ENCODE results near the gene FIGN. TPM values are rescaled to one million over a fixed set of nuclear protein-coding genes. Genes with fewer than 3 reads are reported as not detected.

Gene FIGN
- total RNA-seq, 1 experiment from 2014 or later, result 14.6 TPM

DNA sequence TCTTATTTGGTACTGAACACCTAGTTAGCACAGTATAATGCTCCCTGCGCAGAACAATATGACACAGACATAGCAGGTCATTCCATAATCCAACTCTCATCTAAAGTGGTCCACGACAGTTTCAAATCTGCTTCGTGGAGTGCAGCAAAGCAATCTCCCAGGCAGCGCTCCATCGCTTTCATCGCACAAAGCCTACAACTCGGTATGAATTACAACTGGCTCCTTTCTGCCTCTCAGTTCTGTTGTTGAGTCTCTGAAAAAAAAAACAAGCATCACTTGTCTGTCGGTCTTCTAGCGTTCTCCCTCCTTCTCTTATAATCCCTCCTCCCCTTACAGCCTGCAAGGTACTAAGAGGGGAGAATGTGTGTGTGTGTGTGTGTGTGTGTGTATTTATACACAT lies 123.5 kb downstream of the FIGN start:
- peak overlapping the region; percentile 12 to 27 (median 26); a peak in 4 of 7 replicates for H3K27ac Mint-ChIP-seq
- H3K4me2 ChIP-seq (ENCODE audit: insufficient read depth, insufficient read length, low read length), result no peak overlapping the region
- H3K4me1 Mint-ChIP-seq, result peaks cover 0 to 5% of the 10 kb centered on the region in 2 experiments; a peak in 2 of 4 replicates
- no peak overlapping the region for H2BK5ac ChIP-seq (ENCODE audit: insufficient read length, low read length)
- no peaks in the 10 kb centered on the region for H3K9me3 Mint-ChIP-seq
- H3K9me3 ChIP-seq (ENCODE audit: control insufficient read depth, low read depth, low read length), result no peaks in the 10 kb centered on the region
- H3K56ac ChIP-seq (ENCODE audit: insufficient read length, low read depth, low read length), result no peak overlapping the region
- H3K18ac ChIP-seq (ENCODE audit: insufficient read length, low read depth, low read length), result no peak overlapping the region
- H3K4me1 ChIP-seq (ENCODE audit: insufficient read depth, low read length), result no peaks in the 10 kb centered on the region
- no peak overlapping the region for H2BK20ac ChIP-seq (ENCODE audit: low read depth, low read length, poor library complexity, severe bottlenecking)
- no peak overlapping the region for H3K23ac ChIP-seq (ENCODE audit: insufficient read length, low read depth, low read length)
- H2BK12ac ChIP-seq (ENCODE audit: insufficient read length, low read depth, low read length), result no peak overlapping the region
- no peak overlapping the region for H3K4ac ChIP-seq (ENCODE audit: low read depth, low read length)
- no peak overlapping the region for H2BK15ac ChIP-seq (ENCODE audit: low read depth, low read length)
- no peaks in the 10 kb centered on the region for H4K20me1 ChIP-seq (ENCODE audit: control insufficient read depth, insufficient read depth, insufficient read length)
- no peaks in the 10 kb centered on the region for H3K23me2 ChIP-seq (ENCODE audit: insufficient read length, low read depth, low read length, poor library complexity, severe bottlenecking)
- no CpG with 5 or more reads among the region's 9 CpGs for WGBS (ENCODE audit: extremely low coverage, insufficient read length, low lambda C conversion rate)
- DNase-seq, result no peak
- no peak overlapping the region for H3K4me3 Mint-ChIP-seq
- H2AK5ac ChIP-seq (ENCODE audit: insufficient read length, low read length), result no peak overlapping the region
- no peak overlapping the region for H3T11ph ChIP-seq (ENCODE audit: low read length)
- H2AFZ ChIP-seq (ENCODE audit: low read length), result no peak overlapping the region
- no peak overlapping the region for H4K8ac ChIP-seq (replicated peaks; ENCODE audit: insufficient read length, low read depth, low read length)
- H3K14ac ChIP-seq (ENCODE audit: insufficient read depth, low read length), result no peak overlapping the region
- H3K27me3 ChIP-seq (ENCODE audit: insufficient read depth, low read length), result no peaks in the 10 kb centered on the region
- TF ChIP-seq, protein P1, sequence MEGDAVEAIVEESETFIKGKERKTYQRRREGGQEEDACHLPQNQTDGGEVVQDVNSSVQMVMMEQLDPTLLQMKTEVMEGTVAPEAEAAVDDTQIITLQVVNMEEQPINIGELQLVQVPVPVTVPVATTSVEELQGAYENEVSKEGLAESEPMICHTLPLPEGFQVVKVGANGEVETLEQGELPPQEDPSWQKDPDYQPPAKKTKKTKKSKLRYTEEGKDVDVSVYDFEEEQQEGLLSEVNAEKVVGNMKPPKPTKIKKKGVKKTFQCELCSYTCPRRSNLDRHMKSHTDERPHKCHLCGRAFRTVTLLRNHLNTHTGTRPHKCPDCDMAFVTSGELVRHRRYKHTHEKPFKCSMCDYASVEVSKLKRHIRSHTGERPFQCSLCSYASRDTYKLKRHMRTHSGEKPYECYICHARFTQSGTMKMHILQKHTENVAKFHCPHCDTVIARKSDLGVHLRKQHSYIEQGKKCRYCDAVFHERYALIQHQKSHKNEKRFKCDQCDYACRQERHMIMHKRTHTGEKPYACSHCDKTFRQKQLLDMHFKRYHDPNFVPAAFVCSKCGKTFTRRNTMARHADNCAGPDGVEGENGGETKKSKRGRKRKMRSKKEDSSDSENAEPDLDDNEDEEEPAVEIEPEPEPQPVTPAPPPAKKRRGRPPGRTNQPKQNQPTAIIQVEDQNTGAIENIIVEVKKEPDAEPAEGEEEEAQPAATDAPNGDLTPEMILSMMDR (conservative IDR thresholded peaks at IDR 0.05), result no peak
- H3K27me3 Mint-ChIP-seq (ENCODE audit: low read depth), result no peaks in the 10 kb centered on the region
- H3K27ac ChIP-seq (ENCODE audit: insufficient read length, low read depth, low read length), result no peak overlapping the region
- H2BK120ac ChIP-seq (ENCODE audit: low read depth, low read length, poor library complexity, severe bottlenecking), result no peak overlapping the region
- no peak overlapping the region for H4K91ac ChIP-seq (ENCODE audit: insufficient read length, low read depth, low read length)
- H3K79me1 ChIP-seq (ENCODE audit: insufficient read depth, low read depth, low read length, poor library complexity, severe bottlenecking), result no peaks in the 10 kb centered on the region
- no peaks in the 10 kb centered on the region for H3K79me2 ChIP-seq (ENCODE audit: insufficient read depth, low read length)
- H4K5ac ChIP-seq (ENCODE audit: insufficient read length, low read depth, low read length), result no peak overlapping the region
- H3K9ac ChIP-seq (ENCODE audit: extremely low read depth, insufficient read length, low read length), result no peak overlapping the region
- peaks cover 5 to 19% (median 18%) of the 10 kb centered on the region in 3 experiments; a peak in 6 of 7 replicates for H3K36me3 Mint-ChIP-seq (ENCODE audit: insufficient read depth in 1 of 3, low read depth in 3 of 3)

All from H9 (cell line).